PC-3 (cell line): ENCODE results near the gene KCNJ6. TPM values are rescaled to one million over a fixed set of nuclear protein-coding genes. Genes with fewer than 3 reads are reported as not detected.
A peak's percentile ranks its signal among the peaks of the same experiment; 100 is the strongest.

Experiments used
- ATAC-seq: fragments of 200-7000 bp; cut with Tn5 transposase; 2 replicates; pipeline ENCODE4 v1.9.1; 2020; ENCODE audit warnings: mild to moderate bottlenecking, moderate library complexity
- BruUV-seq: library from RNA; stranded (reverse); fragments of 400-500 nt; replicated peaks from 2 replicates; lab custom pipeline; 2021; lab: Mats Ljungman, UMichigan
- CTCF ChIA-PET: fragments of 300-600 bp; sonication (Branson Sonifier 250); formaldehyde crosslinking; loops from one replicate; lab custom pipeline; 2022; ENCODE audit warnings: antibody characterized with exemption; lab: Charles Lee
- POLR2A ChIA-PET: fragments of 300-600 bp; sonication (Branson Sonifier 250); formaldehyde crosslinking; loops from one replicate; lab custom pipeline; 2022; ENCODE audit warnings: antibody characterized with exemption; ENCODE audit not compliant: unreplicated experiment; lab: Charles Lee
- DNase-seq: peaks from one replicate; pipeline ENCODE4 v3.0.0-alpha.2; 2015
- H2AFZ ChIP-seq: fragments of 300-600 bp; sonication (generic); 2 replicates; pipeline ENCODE4 v1.6.0; 2016; ENCODE audit warnings: antibody characterized with exemption, low read length
- H3F3A ChIP-seq: fragments of 300-600 bp; sonication (generic); one replicate; pipeline ENCODE4 v1.6.0; 2017; ENCODE audit warnings: antibody characterized with exemption, low read length, control low read depth, mild to moderate bottlenecking; ENCODE audit not compliant: unreplicated experiment
- H3K27ac ChIP-seq: fragments of 300-600 bp; sonication (generic); 2 replicates; pipeline ENCODE4 v1.5.1; 2016; ENCODE audit warnings: mild to moderate bottlenecking, low read length
- H3K27me3 ChIP-seq: fragments of 300-600 bp; sonication (generic); 2 replicates; pipeline ENCODE4 v1.6.1; 2016; ENCODE audit warnings: low read length, mixed read lengths
- H3K36me3 ChIP-seq: fragments of 300-600 bp; sonication (generic); 2 replicates; pipeline ENCODE4 v1.6.1; 2016; ENCODE audit warnings: low read depth, mixed run types, low read length, mixed read lengths
- H3K4me1 ChIP-seq: fragments of 300-600 bp; sonication (generic); 2 replicates; pipeline ENCODE4 v1.5.1; 2016; ENCODE audit warnings: low read length; ENCODE audit not compliant: insufficient read depth
- H3K4me2 ChIP-seq: fragments of 300-600 bp; sonication (generic); 2 replicates; pipeline ENCODE4 v1.6.0; 2016; ENCODE audit warnings: low read length
- H3K4me3 ChIP-seq: fragments of 300-600 bp; sonication (generic); 2 replicates; pipeline ENCODE4 v1.5.1; 2016; ENCODE audit warnings: mild to moderate bottlenecking, low read length, mixed read lengths
- H3K79me2 ChIP-seq: fragments of 300-600 bp; sonication (generic); 2 replicates; pipeline ENCODE4 v1.6.1; 2017; ENCODE audit warnings: low read length, mixed read lengths
- H3K9ac ChIP-seq: fragments of 300-600 bp; sonication (generic); 2 replicates; pipeline ENCODE4 v1.6.0; 2016; ENCODE audit warnings: mild to moderate bottlenecking, low read length
- H3K9me2 ChIP-seq: fragments of 300-600 bp; sonication (generic); replicated peaks from 2 replicates; pipeline ENCODE4 v1.6.1; 2016; ENCODE audit warnings: mixed run types, low read length, mixed read lengths
- H3K9me3 ChIP-seq: fragments of 300-600 bp; sonication (generic); 2 replicates; pipeline ENCODE4 v1.6.1; 2016; ENCODE audit warnings: low read length, mixed read lengths
- H4K20me1 ChIP-seq: fragments of 300-600 bp; sonication (generic); 2 replicates; pipeline ENCODE4 v1.6.1; 2016; ENCODE audit warnings: low read length, mixed read lengths
- EZH2 ChIP-seq: fragments of 300-600 bp; sonication (generic); IDR thresholded peaks from one replicate; pipeline ENCODE4 v1.6.1; 2017; ENCODE audit warnings: antibody characterized with exemption, mild to moderate bottlenecking, low read length; ENCODE audit not compliant: unreplicated experiment
- EZH2phosphoT487 ChIP-seq: fragments of 300-600 bp; sonication (generic); IDR thresholded peaks from 2 replicates; pipeline ENCODE4 v1.6.1; 2018; ENCODE audit warnings: mild to moderate bottlenecking, antibody characterized with exemption, low read length, borderline replicate concordance
- intact Hi-C: fragments of 100-400 bp; cut with micrococcal nuclease; formaldehyde crosslinking; loops from 2 replicates; pipeline ENCODE4 v1.9.0; 2023
- total RNA-seq: library from RNA; depleted of rRNA; stranded (reverse); fragments of >200 nt; gene quantifications from 2 replicates; pipeline ENCODE4 v1.2.3, GENCODE V29; 2014
- TF ChIP-seq, protein P1 (sequence below): fragments of 300-600 bp; sonication (generic); conservative IDR thresholded peaks from 2 replicates; pipeline ENCODE4 v1.5.1; 2017; ENCODE audit warnings: antibody characterized with exemption, low read depth, mild to moderate bottlenecking, low read length

KCNJ6 gene
- total RNA-seq, 1 experiment from 2014 or later: not detected

GRCh38 chr21:37870221-37870620 lies 46.0 kb downstream of the KCNJ6 start:
- no peak for ATAC-seq
- Histone ChIP-seq H2AFZ (no peak overlapping the region), H3K4me3 (no peak overlapping the region), H3K4me1 (no peaks in the 10 kb centered on the region), H3K27ac (no peak overlapping the region), H3K36me3 (no peaks in the 10 kb centered on the region), H3K4me2 (no peak overlapping the region), H3K27me3 (peaks cover 28% of the 10 kb centered on the region; the same call in 1 of the 2 replicates), H3K9me2 (no peaks in the 10 kb centered on the region), H3K9me3 (no peaks in the 10 kb centered on the region), H3K9ac (no peak overlapping the region), H3F3A (no peaks in the 10 kb centered on the region), H4K20me1 (no peaks in the 10 kb centered on the region), H3K79me2 (no peaks in the 10 kb centered on the region)
- ChIA-PET POLR2A (no interaction called here), CTCF (no interaction called here)
- no peak for TF ChIP-seq EZH2phosphoT487
- DNase-seq: no peak
- no TSS peak for BruUV-seq
- intact Hi-C loops: no loop called here

DNA sequence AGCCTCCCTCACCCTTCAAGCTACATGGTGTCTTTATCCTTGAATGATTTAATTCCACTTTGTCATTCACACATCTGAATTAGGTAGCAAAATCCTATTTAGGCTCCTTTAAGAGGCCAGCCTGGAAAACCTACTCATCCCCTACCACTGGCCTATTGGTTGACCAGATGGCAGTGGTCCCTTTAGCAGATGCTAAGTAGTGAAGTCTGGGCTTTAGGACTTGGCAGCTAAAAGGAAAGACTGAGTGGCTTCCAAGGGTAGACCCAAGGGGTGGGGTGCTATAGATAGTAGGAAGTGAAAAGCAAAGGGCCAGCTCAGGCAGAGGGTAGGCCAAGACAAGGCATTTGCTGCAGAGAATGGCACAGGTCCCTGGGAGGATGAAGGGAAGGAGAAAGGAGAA lies 46.6 kb downstream of the KCNJ6 start:
- peaks cover 28% of the 10 kb centered on the region; the same call in 1 of the 2 replicates for H3K27me3 ChIP-seq
- no peaks in the 10 kb centered on the region for H4K20me1 ChIP-seq
- H3F3A ChIP-seq: no peaks in the 10 kb centered on the region
- H3K79me2 ChIP-seq: no peaks in the 10 kb centered on the region
- H3K4me1 ChIP-seq: no peaks in the 10 kb centered on the region
- H3K4me2 ChIP-seq: no peak overlapping the region
- no peaks in the 10 kb centered on the region for H3K9me2 ChIP-seq
- ChIA-PET CTCF (no interaction called here), POLR2A (no interaction called here)
- ATAC-seq (no peak), DNase-seq (no peak)
- H3K9me3 ChIP-seq: no peaks in the 10 kb centered on the region
- no peak overlapping the region for H3K27ac ChIP-seq
- H3K9ac ChIP-seq: no peak overlapping the region
- no peak for TF ChIP-seq EZH2
- TF ChIP-seq EZH2phosphoT487: no peak
- TF ChIP-seq, protein P1, sequence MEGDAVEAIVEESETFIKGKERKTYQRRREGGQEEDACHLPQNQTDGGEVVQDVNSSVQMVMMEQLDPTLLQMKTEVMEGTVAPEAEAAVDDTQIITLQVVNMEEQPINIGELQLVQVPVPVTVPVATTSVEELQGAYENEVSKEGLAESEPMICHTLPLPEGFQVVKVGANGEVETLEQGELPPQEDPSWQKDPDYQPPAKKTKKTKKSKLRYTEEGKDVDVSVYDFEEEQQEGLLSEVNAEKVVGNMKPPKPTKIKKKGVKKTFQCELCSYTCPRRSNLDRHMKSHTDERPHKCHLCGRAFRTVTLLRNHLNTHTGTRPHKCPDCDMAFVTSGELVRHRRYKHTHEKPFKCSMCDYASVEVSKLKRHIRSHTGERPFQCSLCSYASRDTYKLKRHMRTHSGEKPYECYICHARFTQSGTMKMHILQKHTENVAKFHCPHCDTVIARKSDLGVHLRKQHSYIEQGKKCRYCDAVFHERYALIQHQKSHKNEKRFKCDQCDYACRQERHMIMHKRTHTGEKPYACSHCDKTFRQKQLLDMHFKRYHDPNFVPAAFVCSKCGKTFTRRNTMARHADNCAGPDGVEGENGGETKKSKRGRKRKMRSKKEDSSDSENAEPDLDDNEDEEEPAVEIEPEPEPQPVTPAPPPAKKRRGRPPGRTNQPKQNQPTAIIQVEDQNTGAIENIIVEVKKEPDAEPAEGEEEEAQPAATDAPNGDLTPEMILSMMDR: no peak
- H2AFZ ChIP-seq: no peak overlapping the region
- BruUV-seq: no TSS peak
- H3K4me3 ChIP-seq: no peak overlapping the region
- intact Hi-C loops: no loop called here
- H3K36me3 ChIP-seq: no peaks in the 10 kb centered on the region

DNA sequence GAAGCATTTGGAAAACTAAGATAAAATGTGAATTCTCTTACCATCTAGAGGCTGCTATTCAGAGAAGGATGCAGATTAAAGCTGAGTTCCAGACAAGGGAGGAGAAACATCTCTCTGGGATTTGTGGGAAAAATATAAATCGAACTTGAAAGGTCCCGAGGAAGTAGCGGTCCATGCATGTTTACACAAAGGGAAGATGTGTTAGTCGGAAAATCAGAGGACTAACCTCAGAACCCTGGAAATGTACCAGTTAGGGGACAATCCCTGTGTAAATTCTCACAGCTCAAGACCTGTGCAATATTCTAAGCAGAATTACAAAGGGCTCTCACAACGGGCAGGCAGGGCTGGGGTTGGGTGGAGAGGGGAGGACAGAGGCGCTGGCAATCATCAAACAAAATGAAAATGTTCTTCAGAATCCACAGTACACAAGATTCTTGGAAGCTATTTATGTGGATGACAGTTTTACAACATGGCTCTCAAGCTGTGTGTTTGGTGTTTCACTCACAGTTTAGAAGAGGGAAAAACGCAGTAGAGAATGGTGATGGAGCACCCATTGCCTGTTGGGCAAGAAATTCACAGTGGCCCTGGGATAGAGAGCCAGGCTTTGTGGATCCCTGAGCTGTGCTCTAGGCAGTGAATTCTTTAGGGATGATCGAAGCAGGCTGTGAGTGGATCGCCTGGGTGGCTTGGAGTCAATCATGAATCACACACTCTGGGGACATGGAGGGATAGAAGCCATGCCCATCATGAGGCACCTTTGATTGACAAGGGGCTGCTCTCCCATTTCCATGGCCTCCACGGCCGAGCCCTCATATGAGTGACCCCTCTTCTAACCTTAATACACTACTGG lies 47.6 kb downstream of the KCNJ6 start:
- Histone ChIP-seq H3K9ac (no peak overlapping the region), H3F3A (no peaks in the 10 kb centered on the region), H3K27ac (no peak overlapping the region), H3K9me3 (no peaks in the 10 kb centered on the region), H3K9me2 (no peaks in the 10 kb centered on the region), H2AFZ (no peak overlapping the region), H3K4me2 (no peak overlapping the region), H3K4me1 (no peaks in the 10 kb centered on the region), H3K79me2 (no peaks in the 10 kb centered on the region), H3K36me3 (no peaks in the 10 kb centered on the region), H3K4me3 (no peak overlapping the region), H3K27me3 (peaks cover 28% of the 10 kb centered on the region; the same call in 1 of the 2 replicates), H4K20me1 (no peaks in the 10 kb centered on the region)
- DNase-seq (peak; percentile 36), ATAC-seq (no peak)
- CTCF ChIA-PET: no interaction called here
- no TSS peak for BruUV-seq
- TF ChIP-seq EZH2 (no peak), EZH2phosphoT487 (no peak)
- TF ChIP-seq, protein P1: no peak
- intact Hi-C loops: no loop called here
- POLR2A ChIA-PET: no interaction called here
